Mesothelial cell of epicardium (in vitro differentiated cells): ENCODE measurements around the gene BOK. TPM values are rescaled to one million over a fixed set of nuclear protein-coding genes. Genes with fewer than 3 reads are reported as not detected.
A peak's percentile ranks its signal among the peaks of the same experiment; 100 is the strongest.

ENCODE experiments used
- DNase-seq, 2 experiments: peaks; one replicate each; pipeline ENCODE4 v3.0.0; 2021; ENCODE audit warnings: low spot score in 2 of 2; ENCODE audit not compliant: unreplicated experiment in 2 of 2
- H3K27ac Mint-ChIP-seq: 2 replicates; pipeline ENCODE4 v1.8.0; 2021; ENCODE audit warnings: mixed read lengths
- H3K27me3 Mint-ChIP-seq: 2 replicates; pipeline ENCODE4 v1.8.0; 2021; ENCODE audit warnings: low read depth, mixed read lengths
- H3K36me3 Mint-ChIP-seq: 2 replicates; pipeline ENCODE4 v1.8.0; 2021; ENCODE audit warnings: mixed read lengths
- H3K4me1 Mint-ChIP-seq: 2 replicates; pipeline ENCODE4 v1.8.0; 2021; ENCODE audit warnings: mixed read lengths
- H3K4me3 Mint-ChIP-seq: 2 replicates; pipeline ENCODE4 v1.8.0; 2021; ENCODE audit warnings: mild to moderate bottlenecking, moderate library complexity, mixed read lengths
- H3K9me3 Mint-ChIP-seq: 2 replicates; pipeline ENCODE4 v1.8.0; 2021; ENCODE audit warnings: mixed read lengths
- CTCF ChIP-seq: fragments of 200-600 bp; sonication (generic); IDR thresholded peaks from one replicate; pipeline ENCODE4 v1.5.0; 2021; ENCODE audit warnings: antibody characterized with exemption; ENCODE audit not compliant: unreplicated experiment
- total RNA-seq: library from RNA; stranded (reverse); gene quantifications from 3 replicates; pipeline ENCODE4 v1.2.1, GENCODE V29; 2021

BOK gene
- total RNA-seq, 1 donor from 2014 or later = 36.0 TPM

DNA sequence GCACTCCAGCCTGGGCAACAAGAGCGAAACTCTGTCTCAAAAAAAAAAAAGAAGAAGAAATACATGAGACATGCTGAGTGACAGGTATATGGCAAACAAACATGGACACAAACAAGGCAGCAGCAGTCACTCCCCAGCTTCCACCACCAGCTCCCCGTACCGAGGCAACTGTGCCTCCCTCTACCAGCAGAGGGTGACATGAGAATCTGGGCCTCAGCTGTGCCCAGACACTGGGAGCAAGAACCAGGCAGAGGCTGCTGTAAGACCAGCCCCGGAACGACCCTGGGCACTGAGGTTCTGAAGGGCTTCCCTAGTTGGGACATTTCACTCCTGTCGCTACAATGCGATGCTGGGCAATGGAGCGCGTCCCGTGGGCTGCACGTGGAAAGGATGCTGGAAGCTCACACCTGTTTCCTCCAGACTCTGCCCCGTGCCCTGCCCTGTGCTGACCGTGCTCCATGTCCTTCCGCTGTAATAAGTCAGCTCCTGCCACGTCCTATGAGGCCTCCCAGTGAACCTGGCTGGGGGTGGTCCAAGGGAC lies 37.1 kb downstream of the BOK start:
- H3K4me3 Mint-ChIP-seq = no peak overlapping the region
- H3K27me3 Mint-ChIP-seq = no peaks in the 10 kb centered on the region
- no peak for DNase-seq
- peaks cover 26% of the 10 kb centered on the region for H3K36me3 Mint-ChIP-seq
- H3K4me1 Mint-ChIP-seq = no peaks in the 10 kb centered on the region
- H3K27ac Mint-ChIP-seq = no peak overlapping the region
- no peaks in the 10 kb centered on the region for H3K9me3 Mint-ChIP-seq
- peak; percentile 40 for TF ChIP-seq CTCF

GRCh38 chr2:241597561-241597960 lies 39.0 kb downstream of the BOK start:
- TF ChIP-seq CTCF = no peak
- H3K9me3 Mint-ChIP-seq = no peaks in the 10 kb centered on the region
- no peaks in the 10 kb centered on the region for H3K4me1 Mint-ChIP-seq
- H3K27ac Mint-ChIP-seq = no peak overlapping the region
- peaks cover 34% of the 10 kb centered on the region for H3K36me3 Mint-ChIP-seq
- no peaks in the 10 kb centered on the region for H3K27me3 Mint-ChIP-seq
- DNase-seq = no peak
- H3K4me3 Mint-ChIP-seq = no peak overlapping the region

DNA sequence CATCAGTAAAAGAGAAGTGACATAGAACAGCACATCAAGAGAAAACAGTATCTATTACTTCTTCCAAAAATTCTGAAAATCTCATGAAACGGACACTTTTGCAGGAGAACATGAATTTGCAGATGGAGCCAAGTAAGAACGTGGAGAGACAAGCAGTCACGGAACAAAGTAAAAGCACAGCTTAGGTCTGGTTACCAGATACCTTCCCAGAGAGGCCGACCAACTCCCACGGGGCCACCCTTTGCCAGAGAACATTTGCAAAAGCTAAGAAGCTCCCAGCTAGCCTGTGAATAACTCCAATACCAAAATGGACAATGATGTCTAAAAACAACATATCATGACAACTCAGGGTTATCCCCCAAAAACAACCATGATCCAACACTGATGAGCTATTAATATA lies 39.5 kb downstream of the BOK start:
- Mint-ChIP-seq H3K4me3 (no peak overlapping the region), H3K4me1 (no peaks in the 10 kb centered on the region), H3K27me3 (no peaks in the 10 kb centered on the region), H3K27ac (no peak overlapping the region), H3K9me3 (no peaks in the 10 kb centered on the region), H3K36me3 (peaks cover 34% of the 10 kb centered on the region)
- no peak for DNase-seq
- no peak for TF ChIP-seq CTCF

DNA sequence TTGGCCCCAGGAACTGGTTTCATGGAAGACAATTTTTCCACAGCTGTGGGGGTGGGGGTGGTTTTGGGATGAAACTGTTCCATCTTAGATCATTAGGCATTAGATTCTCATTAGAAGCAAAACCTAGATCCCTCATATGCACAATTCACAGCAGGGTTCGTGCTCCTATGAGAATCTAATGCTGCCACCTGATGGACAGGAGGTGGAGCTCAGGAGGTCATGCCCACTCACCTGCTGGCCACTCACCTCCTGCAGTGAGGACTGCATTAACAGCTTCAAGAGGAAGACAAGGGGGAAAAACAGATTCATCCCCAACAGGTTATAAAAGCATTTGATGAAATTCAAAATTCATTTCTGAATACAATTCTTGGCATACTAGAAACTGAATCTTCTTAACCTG lies 39.9 kb downstream of the BOK start:
- H3K4me3 Mint-ChIP-seq = no peak overlapping the region
- H3K36me3 Mint-ChIP-seq = peaks cover 35% of the 10 kb centered on the region
- no peak for TF ChIP-seq CTCF
- no peak for DNase-seq
- no peaks in the 10 kb centered on the region for H3K9me3 Mint-ChIP-seq
- no peaks in the 10 kb centered on the region for H3K27me3 Mint-ChIP-seq
- no peaks in the 10 kb centered on the region for H3K4me1 Mint-ChIP-seq
- no peak overlapping the region for H3K27ac Mint-ChIP-seq

DNA sequence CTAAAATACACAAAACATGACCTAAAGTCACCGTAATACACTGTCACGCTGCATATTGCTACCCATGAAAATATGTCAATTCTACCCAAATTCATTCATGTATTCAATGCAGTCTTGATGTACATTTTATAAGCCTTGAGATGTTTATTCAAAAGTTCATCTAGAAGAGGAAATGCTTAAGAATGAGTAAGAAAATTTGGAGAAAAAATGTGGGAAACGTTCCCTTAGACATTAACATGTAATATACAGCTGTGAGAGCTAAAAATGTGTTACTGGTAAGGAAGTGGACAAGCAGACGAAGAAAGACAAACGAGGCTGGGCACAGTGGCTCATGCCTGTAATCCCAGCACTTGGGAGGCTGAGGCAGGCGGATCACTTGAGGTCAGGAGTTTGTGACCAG lies 41.1 kb downstream of the BOK start:
- Mint-ChIP-seq H3K4me1 (no peaks in the 10 kb centered on the region), H3K27me3 (no peaks in the 10 kb centered on the region), H3K9me3 (no peaks in the 10 kb centered on the region), H3K27ac (no peak overlapping the region), H3K36me3 (peaks cover 33% of the 10 kb centered on the region), H3K4me3 (no peak overlapping the region)
- no peak for TF ChIP-seq CTCF
- DNase-seq = no peak

- Mint-ChIP-seq H3K36me3 (peaks cover 38% of the 10 kb centered on the region), H3K27me3 (no peaks in the 10 kb centered on the region)
Measured at GRCh38 chr2:241601841-241602240, 43.3 kb downstream of the BOK start.

More at GRCh38 chr2:241601841-241602240, 43.3 kb downstream of the BOK start:
- Mint-ChIP-seq H3K9me3 (no peaks in the 10 kb centered on the region), H3K4me3 (no peak overlapping the region), H3K4me1 (no peaks in the 10 kb centered on the region), H3K27ac (no peak overlapping the region)
- no peak for TF ChIP-seq CTCF
- no peak for DNase-seq
